Activated CD8-positive, alpha-beta memory T cell treated with anti-CD3 and anti-CD28 coated beads, Interleukin-2, amount 50 U/mL, for 24 hours (primary cell): ENCODE measurements around the gene CCDC92B.
"Not testable (repeated sequence)": the region's sequence is repeated elsewhere in the genome, so short reads cannot be mapped to it uniquely, and the experiment has no call there.

Source experiments
- DNase-seq: peaks from one replicate; pipeline ENCODE4 v3.0.0-alpha.2; 2020; ENCODE audit errors: extremely low read depth

The CCDC92B gene

DNA sequence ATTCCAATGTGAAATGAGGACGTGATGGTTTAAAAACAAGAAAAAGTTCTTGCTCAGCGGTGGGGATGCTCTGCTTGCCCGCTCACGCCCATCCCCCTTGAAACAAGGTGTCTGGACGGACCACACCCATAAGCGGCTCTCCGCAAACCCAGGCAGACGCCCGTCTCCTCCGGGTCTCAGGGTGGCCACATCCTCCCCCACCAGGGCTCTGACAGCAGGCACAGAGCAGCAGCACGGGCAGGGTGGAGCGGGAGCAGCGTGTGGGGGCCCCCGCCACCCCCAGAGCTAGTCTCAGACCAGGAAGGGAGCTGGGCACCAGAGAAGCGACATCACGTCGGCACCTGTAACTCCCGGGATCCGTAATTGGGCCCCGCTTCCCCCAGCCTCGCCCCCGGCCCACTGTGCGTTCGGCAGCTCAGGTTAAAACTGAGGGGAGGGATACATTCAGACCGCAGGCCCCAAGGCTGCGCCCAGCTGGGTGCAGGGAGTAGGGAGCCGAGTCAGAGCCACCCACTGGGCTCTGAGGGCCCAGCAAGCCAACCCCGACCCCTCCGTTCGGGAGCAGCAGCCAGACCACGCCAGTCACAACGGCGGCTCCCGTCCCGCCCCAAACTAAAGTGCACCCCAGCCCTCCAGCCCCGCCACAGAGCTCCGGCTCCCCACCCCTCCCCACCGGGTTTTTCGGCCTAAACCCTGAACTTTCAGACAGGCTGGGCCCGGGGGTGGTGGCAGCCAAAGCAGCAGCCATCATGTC is 59.9 kb downstream of the CCDC92B start:
- DNase-seq: no peak

DNA sequence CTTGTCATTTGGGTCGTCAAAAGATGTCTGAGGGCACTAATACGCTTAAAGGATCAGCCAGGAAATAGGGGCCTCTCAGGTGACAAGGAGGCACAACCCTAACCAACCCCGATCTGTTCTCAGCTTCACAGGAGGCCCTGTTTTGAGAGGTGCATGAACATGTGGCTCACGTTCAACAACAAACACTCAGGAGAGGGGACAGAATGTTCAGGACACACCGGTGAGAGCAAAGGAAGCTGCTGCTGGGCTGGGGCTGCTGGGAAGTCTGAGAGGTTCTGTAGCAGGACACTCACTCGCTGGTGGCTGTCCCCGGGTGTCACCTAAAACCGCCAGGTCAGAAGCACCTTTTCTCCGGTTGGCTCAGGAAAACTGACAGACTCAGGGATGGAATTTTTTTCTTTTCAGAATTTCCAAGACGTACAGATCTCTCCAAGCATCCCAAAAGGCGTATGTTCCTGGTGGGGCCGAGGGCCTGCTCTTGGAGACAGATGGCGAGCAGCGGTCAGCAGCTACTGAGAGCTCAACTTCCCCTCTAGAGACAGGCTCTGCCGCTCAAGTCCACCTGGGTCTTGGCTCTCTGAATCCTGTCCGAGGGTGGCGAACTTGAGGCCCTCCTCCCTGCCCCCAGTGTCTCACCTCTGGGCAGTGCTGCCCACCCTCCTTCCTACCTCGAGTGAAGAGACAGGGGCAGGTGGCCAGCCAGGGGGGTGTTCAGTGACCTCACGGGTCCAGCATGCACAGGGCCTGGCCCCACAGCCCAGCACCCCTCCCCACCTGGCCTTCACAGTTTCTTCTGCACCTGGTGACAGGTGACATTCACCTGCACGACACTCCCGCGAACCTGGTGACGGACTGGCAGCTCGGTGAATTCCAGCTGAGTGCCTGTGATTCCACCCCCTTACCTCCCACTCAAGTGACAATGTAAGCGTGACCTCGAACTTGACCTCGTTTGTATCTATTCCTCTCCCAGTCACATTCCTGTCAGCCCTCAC is 60.8 kb downstream of the CCDC92B start:
- DNase-seq: no peak

DNA sequence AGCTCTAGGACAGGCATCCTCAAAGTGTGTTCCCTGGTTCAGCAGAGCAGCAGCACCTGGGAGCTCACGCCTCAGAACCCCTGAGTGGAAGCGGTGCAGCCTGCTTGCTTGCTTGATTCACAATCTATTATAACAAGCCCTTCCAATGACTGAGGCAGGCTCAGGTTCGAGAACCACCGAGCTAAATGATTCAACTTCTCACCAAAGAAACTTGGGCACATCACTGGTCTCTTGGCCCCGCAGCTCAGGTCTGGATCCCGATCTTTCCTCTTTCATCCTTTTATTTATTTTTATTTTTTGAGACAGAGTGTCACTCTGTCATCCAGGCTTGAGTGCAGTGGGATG is 62.4 kb downstream of the CCDC92B start:
- no peak for DNase-seq

DNA sequence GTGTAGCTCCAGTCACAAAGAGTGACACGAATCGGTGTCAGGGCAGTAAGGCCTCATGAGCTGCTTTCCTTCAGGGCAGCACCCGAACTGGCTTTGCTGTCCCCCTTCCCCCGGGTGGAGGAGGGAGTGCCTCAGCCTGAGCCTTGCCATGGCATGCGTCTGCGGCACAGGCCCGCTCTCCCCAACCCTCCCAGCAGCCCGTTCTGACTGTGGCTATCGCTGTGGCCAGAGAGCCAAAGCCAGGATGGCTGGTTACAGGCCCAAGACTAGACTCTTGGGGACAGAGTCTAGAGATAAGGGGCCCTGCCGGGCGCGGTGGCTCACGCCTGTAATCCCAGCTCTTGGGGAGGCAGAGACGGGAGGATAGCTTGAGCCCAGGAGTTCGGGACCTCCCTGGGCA is 63.8 kb downstream of the CCDC92B start:
- no peak for DNase-seq

DNA sequence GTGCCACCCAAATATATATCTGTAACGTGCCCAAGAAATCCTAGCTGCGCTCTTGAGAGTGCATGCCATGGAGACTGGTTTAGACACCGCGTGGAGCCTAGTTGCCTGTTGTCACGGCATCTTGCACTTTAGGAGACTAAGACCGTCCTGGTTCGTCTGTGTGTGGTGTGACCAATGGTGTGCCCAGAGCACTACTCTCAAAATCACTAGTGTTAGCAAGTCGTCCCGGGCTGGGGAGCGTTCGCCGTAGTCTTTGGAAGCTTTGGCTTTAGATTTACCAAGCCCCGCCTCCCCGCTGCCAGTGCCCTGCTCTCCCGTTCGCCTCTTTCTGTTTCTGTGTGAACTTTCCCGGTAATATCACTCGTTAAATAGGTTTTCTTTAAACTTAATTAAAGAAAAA is 64.9 kb downstream of the CCDC92B start:
- no peak for DNase-seq

DNA sequence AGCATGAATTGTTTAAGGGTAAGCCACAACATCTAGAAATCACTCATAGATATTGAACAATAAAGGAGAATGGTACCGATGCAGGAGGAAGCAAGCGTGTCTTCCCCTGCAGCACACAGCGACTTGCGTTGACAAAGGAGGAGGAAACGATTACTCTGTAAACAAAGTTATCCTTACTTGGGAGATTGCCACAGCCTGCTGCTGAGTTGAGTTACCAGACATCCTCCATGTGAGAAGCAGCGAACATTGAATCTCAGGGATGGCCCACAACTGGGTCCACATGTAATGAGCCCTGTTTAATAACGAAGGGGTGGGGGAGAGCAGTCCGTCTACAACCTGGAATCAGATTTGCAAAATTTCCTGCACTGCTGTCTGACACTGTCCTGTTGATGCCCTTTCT is 65.5 kb downstream of the CCDC92B start:
- DNase-seq: no peak

DNA sequence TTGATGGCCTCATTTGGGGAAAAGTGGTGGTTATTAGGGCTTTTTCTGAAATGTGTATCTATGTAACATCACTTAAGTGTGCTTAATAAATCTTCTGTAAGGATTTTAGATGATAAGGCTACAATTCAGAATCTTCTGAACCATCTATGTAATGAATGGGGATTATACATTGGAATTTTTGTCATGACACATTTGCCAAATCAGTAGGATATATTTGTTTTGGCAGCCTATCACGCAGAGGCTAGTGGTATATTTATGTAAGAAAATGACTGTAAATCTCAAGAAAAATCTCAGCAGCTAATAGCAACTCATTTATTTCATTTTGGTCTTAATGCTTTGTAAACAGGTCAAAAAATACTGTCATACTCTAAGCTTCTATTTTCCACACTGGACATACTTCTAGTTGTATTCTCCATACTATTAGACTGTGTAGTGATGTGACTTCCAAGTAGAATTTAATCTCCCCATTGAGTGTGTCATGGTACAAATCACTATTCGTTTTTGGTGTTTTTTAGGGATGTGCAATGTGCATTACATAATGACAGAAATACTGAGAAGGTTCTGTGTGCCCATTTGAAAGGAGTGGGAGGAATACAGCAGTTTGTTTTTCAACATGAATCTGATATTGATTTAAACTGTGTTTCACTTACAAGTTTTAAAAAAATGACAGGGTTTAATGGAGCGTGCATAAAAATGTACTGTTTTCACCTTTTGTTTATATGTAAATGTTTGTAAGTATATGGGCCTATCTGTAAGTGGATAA is 67.1 kb downstream of the CCDC92B start:
- no peak for DNase-seq

DNA sequence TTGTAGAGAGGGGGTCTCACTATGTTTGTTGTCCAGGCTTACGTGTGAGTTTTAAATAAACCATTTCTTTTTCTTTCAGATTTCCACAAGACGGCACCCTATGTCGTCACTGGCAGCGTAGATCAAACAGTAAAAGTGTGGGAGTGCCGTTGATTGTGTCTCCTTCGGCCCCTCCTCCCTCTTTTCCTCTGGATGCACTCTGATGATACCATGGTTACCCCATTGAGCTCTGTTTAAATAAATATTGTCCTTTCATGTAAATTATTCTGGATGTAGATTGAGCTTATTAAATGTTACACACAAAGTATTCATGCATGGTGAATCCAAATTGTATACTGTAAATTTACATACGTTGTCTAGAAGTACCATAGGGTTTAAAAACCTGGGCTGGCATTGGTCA is 67.8 kb downstream of the CCDC92B start:
- no peak for DNase-seq

DNA sequence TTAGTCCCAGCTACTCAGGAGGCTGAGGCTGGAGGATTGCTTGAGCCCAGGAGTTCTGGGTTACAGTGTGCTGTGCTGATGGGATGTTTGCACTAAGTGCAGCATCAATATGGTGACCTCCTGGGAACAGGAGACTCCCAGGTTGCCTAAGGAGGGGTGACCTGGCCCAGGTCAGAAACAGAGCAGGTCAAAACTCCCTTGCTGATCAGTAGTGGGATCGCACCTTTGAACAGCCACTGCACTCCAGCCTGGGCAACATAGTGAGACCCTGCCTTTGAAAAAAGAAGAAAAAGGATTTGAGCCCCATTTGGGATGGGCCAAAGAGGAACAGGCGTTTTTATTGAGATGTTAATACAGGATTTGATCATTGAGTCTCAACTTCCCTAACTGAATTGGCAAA is 68.5 kb downstream of the CCDC92B start:
- no peak for DNase-seq

DNA sequence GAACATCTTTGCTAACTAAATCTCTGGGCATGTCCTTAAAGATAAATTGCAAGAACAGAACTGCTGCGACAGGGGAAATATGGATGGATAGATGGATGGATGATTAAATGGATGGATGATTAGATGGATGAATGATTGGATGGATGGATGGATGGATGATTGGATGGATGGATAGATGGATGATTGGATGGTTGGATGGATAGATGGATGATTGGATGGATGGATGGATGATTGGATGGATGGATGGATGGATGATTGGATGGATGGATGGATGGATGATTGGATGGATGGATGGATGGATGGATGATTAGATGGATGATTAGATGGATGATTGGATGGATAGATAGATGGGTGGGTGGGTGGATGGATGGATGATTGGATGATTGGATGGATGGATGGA is 70.2 kb downstream of the CCDC92B start:
- DNase-seq: not testable (repeated sequence)
